Uterus (tissue), 2 donors: ENCODE results near the gene RBMS3.

Experiments used
- POLR2A ChIP-seq, 2 donors: fragments of 450-650 bp; IDR thresholded peaks; one replicate each; pipeline ENCODE4 v1.6.1; 2016; ENCODE audit warnings: antibody characterized with exemption in 2 of 2, mild to moderate bottlenecking in 1 of 2, moderate library complexity in 1 of 2
- TF ChIP-seq, protein P1 (sequence below), 4 experiments: fragments of 200-600 bp in 2 of 4; fragments of 450-650 bp in 2 of 4; sonication (generic) in 2 of 4; IDR thresholded peaks; one replicate each; pipeline ENCODE4 v1.5.1; 2016 to 2019; ENCODE audit warnings: antibody characterized with exemption in 4 of 4, mild to moderate bottlenecking in 2 of 4, moderate library complexity in 1 of 4

GRCh38 chr3:29708884-29709283 lies 428.0 kb downstream of the RBMS3 start:
- TF ChIP-seq, protein P1, sequence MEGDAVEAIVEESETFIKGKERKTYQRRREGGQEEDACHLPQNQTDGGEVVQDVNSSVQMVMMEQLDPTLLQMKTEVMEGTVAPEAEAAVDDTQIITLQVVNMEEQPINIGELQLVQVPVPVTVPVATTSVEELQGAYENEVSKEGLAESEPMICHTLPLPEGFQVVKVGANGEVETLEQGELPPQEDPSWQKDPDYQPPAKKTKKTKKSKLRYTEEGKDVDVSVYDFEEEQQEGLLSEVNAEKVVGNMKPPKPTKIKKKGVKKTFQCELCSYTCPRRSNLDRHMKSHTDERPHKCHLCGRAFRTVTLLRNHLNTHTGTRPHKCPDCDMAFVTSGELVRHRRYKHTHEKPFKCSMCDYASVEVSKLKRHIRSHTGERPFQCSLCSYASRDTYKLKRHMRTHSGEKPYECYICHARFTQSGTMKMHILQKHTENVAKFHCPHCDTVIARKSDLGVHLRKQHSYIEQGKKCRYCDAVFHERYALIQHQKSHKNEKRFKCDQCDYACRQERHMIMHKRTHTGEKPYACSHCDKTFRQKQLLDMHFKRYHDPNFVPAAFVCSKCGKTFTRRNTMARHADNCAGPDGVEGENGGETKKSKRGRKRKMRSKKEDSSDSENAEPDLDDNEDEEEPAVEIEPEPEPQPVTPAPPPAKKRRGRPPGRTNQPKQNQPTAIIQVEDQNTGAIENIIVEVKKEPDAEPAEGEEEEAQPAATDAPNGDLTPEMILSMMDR (IDR thresholded peaks at IDR 0.05) = no peak
- no peak for TF ChIP-seq POLR2A (IDR thresholded peaks at IDR 0.05)
